ENCODE measurements around the gene WSCD2. TPM values are rescaled to one million over a fixed set of nuclear protein-coding genes. Genes with fewer than 3 reads are reported as not detected.

WSCD2 gene
- total RNA-seq, 1 donor from 2014 or later: 0.32 TPM

- no peak for ATAC-seq
These were observed 108.2 kb downstream of the WSCD2 start for GRCh38 chr12:108237272-108237671.

- no peak for ATAC-seq
These were observed 109.4 kb downstream of the WSCD2 start for GRCh38 chr12:108238474-108238873.

GRCh38 chr12:108239378-108239777 is 110.3 kb downstream of the WSCD2 start:
- ATAC-seq: no peak

- no peak for ATAC-seq
These were observed 111.1 kb downstream of the WSCD2 start for GRCh38 chr12:108240027-108240785.

- ATAC-seq: no peak
These were observed 111.8 kb downstream of the WSCD2 start for GRCh38 chr12:108240928-108241327.

GRCh38 chr12:108241986-108242703 is 113.1 kb downstream of the WSCD2 start:
- no peak for ATAC-seq

GRCh38 chr12:108247130-108247529 is 118.0 kb downstream of the WSCD2 start:
- ATAC-seq: no peak

GRCh38 chr12:108248011-108248410 is 118.9 kb downstream of the WSCD2 start:
- no peak for ATAC-seq

GRCh38 chr12:108252523-108252922 is 123.4 kb downstream of the WSCD2 start:
- ATAC-seq: no peak

- no peak for ATAC-seq
These were observed 124.5 kb downstream of the WSCD2 start for GRCh38 chr12:108253540-108253939.

GRCh38 chr12:108254030-108254429 is 124.9 kb downstream of the WSCD2 start:
- ATAC-seq: no peak

GRCh38 chr12:108254517-108255251 is 125.6 kb downstream of the WSCD2 start:
- ATAC-seq: no peak

- no peak for ATAC-seq
These were observed 126.1 kb downstream of the WSCD2 start for GRCh38 chr12:108255252-108255602.

- no peak for ATAC-seq
These were observed 127.9 kb downstream of the WSCD2 start for GRCh38 chr12:108257004-108257403.

GRCh38 chr12:108257610-108258106 is 128.6 kb downstream of the WSCD2 start:
- ATAC-seq: no peak

GRCh38 chr12:108260039-108260438 is 131.0 kb downstream of the WSCD2 start:
- no peak for ATAC-seq

GRCh38 chr12:108260969-108261368 is 131.9 kb downstream of the WSCD2 start:
- no peak for ATAC-seq

GRCh38 chr12:108265505-108265904 is 136.4 kb downstream of the WSCD2 start:
- ATAC-seq: no peak

- no peak for ATAC-seq
These were observed 137.0 kb downstream of the WSCD2 start for GRCh38 chr12:108266131-108266530.

- ATAC-seq: no peak
These were observed 138.4 kb downstream of the WSCD2 start for GRCh38 chr12:108267450-108267849.

GRCh38 chr12:108268397-108268796 is 139.3 kb downstream of the WSCD2 start:
- no peak for ATAC-seq

- no peak for ATAC-seq
These were observed 140.1 kb downstream of the WSCD2 start for GRCh38 chr12:108269224-108269623.
